ENCODE results near the gene CSMD2. TPM values are rescaled to one million over a fixed set of nuclear protein-coding genes. Genes with fewer than 3 reads are reported as not detected.

Gene CSMD2
- total and polyA plus RNA-seq, 2 of the 8 experiments (the other 6 are each of a cell fraction or from before 2014, with no cell fraction given): 7.0 to 14.7 TPM

GRCh38 chr1:33849211-33849610, 315.8 kb downstream of the CSMD2 start:
- H3K36me3 ChIP-seq (ENCODE audit: control insufficient read depth in 2 of 4, insufficient read depth in 4 of 4, low read length in 3 of 4): peaks cover 0 to 2% (median 0%) of the 10 kb centered on the region in 4 experiments; a peak in 2 of 8 replicates
- no peak for FAIRE-seq

More at GRCh38 chr1:33849211-33849610, 315.8 kb downstream of the CSMD2 start:
- peaks cover 1 to 2% of the 10 kb centered on the region in 2 experiments for H4K20me1 ChIP-seq (replicated peaks in 1 of 2; ENCODE audit: control insufficient read depth in 1 of 2, insufficient read depth in 2 of 2, low read length in 2 of 2)
- peaks cover 4 to 36% (median 11%) of the 10 kb centered on the region in 4 experiments for H3K4me1 ChIP-seq (replicated peaks in 1 of 4; ENCODE audit: control insufficient read depth in 3 of 4, insufficient read depth in 4 of 4, low read length in 3 of 4)
- H3K27me3 ChIP-seq (replicated peaks in 1 of 4; ENCODE audit: control insufficient read depth in 3 of 4, extremely low read depth in 1 of 4, insufficient read depth in 3 of 4, low read length in 3 of 4): no peaks in the 10 kb centered on the region
- H3K9ac ChIP-seq (replicated peaks in 1 of 4; ENCODE audit: extremely low read depth in 1 of 4, low read depth in 3 of 4, low read length in 3 of 4): no peak overlapping the region
- H3K14ac ChIP-seq (ENCODE audit: insufficient read length): no peak overlapping the region
- H4K91ac ChIP-seq (replicated peaks; ENCODE audit: insufficient read length, low read length): no peak overlapping the region
- no peaks in the 10 kb centered on the region for H3K9me3 ChIP-seq (ENCODE audit: insufficient read depth in 2 of 2, low read depth in 1 of 2, low read length in 1 of 2)
- no peak overlapping the region for H2BK120ac ChIP-seq (replicated peaks; ENCODE audit: low read depth, low read length)
- no peak overlapping the region for H3K4me3 ChIP-seq (ENCODE audit: extremely low read depth in 1 of 4, insufficient read depth in 2 of 4, low read depth in 3 of 4, low read length in 4 of 4)
- no peak overlapping the region for H4K5ac ChIP-seq (ENCODE audit: insufficient read length, low read depth, low read length)
- peak overlapping the region in 1 of 2 experiments; percentile 35; a peak in 2 of 4 replicates for H3K4me2 ChIP-seq (ENCODE audit: insufficient read depth in 1 of 2, low read depth in 2 of 2, low read length in 2 of 2)
- CTCF ChIA-PET (ENCODE audit: partially characterized antibody): no interaction called here
- H3K79me2 ChIP-seq (ENCODE audit: control insufficient read depth in 1 of 2, insufficient read depth in 2 of 2, low read length in 2 of 2): no peaks in the 10 kb centered on the region
- H2BK15ac ChIP-seq (ENCODE audit: low read length): no peak overlapping the region
- H2BK20ac ChIP-seq (ENCODE audit: low read length): no peak overlapping the region
- no peak overlapping the region for H3K56ac ChIP-seq (replicated peaks; ENCODE audit: insufficient read length, low read depth, low read length)
- peak overlapping the region; percentile 44; the same call in 1 of the 2 replicates for H2BK5ac ChIP-seq (ENCODE audit: low read depth, low read length)
- H3K23me2 ChIP-seq (ENCODE audit: low read depth, low read length): 0 out of 2 replicates have a peak, but pooled peaks cover 1% of the 10 kb centered on the region
- 0 out of 2 replicates have a peak overlapping the region, but pooled peaks have one; percentile 48 for H3K18ac ChIP-seq (ENCODE audit: extremely low read depth, low read length)
- no peak overlapping the region for H3K23ac ChIP-seq (ENCODE audit: insufficient read length)
- H4K8ac ChIP-seq (ENCODE audit: extremely low read depth, insufficient read depth, low read length): no peak overlapping the region
- POLR2A ChIA-PET (ENCODE audit: partially characterized antibody): interaction anchor here (1.6 kb wide), 1 partner anchor 12 kb away, joined by 3 read pairs; no protein-coding TSS in a partner anchor
- H3K4ac ChIP-seq (replicated peaks; ENCODE audit: insufficient read length, low read depth, low read length): no peak overlapping the region
- H3K79me1 ChIP-seq (ENCODE audit: low read depth, low read length): no peaks in the 10 kb centered on the region
- no peak overlapping the region for H2BK12ac ChIP-seq (ENCODE audit: low read depth, low read length)
- H3K27ac ChIP-seq (ENCODE audit: low read depth, low read length): no peak overlapping the region
- DNase-seq (ENCODE audit: low read depth in 1 of 2, low spot score in 2 of 2): no peak
- no peak overlapping the region; the same call in 1 of the 2 replicates for H2AK5ac ChIP-seq (ENCODE audit: low read depth, low read length)
- no peak for TF ChIP-seq SP2 (IDR thresholded peaks at IDR 0.05; ENCODE audit: low read length)
- H2AFZ ChIP-seq (ENCODE audit: low read length): no peak overlapping the region
- 93% methylated on average over 1 of the region's 1 CpG; no CpG with 5 or more reads in 1 of the 2 experiments for WGBS, 2 experiments (ENCODE audit: extremely low coverage in 1 of 2, insufficient coverage in 1 of 2, insufficient read length in 1 of 2, insufficient replicate concordance in 2 of 2, low coverage in 1 of 2, low lambda C conversion rate in 2 of 2, missing lambda C conversion rate in 1 of 2)
